B cell (primary cell): ENCODE measurements around the gene MST1.

Experiments used
- CTCF ChIP-seq: fragments of 200-600 bp; IDR thresholded peaks from one replicate; pipeline ENCODE4 v1.8.0; 2022; ENCODE audit warnings: antibody characterized with exemption, mild to moderate bottlenecking
- EZH2 ChIP-seq: IDR thresholded peaks from 2 replicates; pipeline ENCODE4 v1.6.1; 2012; ENCODE audit warnings: borderline replicate concordance, low read depth, mild to moderate bottlenecking, moderate library complexity, low read length; ENCODE audit not compliant: insufficient read depth, poor library complexity, severe bottlenecking

DNA sequence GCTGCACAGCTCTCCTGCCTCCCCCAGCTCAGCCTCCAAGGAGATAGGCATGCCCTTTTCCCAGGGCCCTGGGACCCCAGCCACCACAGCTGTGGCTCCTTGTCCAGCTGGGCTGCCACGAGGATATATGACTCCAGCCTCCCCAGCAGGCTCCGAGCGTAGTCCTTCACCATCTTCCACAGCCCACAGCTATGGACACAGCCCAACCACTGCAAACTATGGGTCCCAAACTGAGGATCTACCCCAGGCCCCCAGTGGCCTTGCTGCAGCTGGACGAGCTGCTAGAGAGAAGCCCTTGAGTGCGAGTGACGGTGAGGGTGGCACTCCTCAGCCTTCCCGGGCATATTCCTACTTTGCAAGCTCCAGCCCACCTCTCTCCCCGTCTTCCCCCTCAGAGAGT is 35.7 kb downstream of the MST1 start:
- TF ChIP-seq EZH2 (no peak), CTCF (no peak)
